Activated CD4-positive, CD25-positive, alpha-beta regulatory T cell treated with anti-CD3 and anti-CD28 coated beads, Interleukin-2, amount 50 U/mL, for 72 hours (primary cell): ENCODE measurements around the gene SLC35F2.
"Not testable (repeated sequence)": the region's sequence is repeated elsewhere in the genome, so short reads cannot be mapped to it uniquely, and the experiment has no call there.

Experiments
- DNase-seq: peaks from one replicate; pipeline ENCODE4 v3.0.0; 2021

SLC35F2 gene

DNA sequence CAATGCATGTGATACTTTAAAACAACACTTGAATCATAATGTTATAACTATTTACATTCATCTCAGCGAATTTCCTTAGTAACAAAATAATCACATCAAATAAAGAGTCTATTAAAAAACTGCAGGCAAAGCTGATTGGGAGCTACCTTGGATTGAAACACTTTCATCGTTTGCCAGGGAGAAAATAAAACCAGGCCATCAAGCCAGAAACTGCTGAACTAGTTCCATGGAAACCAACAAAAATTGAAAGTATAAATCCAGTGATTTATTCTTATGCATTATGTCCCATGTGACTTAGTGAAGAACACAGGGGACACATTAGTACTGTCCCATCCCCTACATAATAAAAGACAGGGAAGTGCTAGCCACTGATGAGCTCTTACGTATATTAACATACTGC is 21.7 kb downstream of the SLC35F2 start:
- no peak for DNase-seq

DNA sequence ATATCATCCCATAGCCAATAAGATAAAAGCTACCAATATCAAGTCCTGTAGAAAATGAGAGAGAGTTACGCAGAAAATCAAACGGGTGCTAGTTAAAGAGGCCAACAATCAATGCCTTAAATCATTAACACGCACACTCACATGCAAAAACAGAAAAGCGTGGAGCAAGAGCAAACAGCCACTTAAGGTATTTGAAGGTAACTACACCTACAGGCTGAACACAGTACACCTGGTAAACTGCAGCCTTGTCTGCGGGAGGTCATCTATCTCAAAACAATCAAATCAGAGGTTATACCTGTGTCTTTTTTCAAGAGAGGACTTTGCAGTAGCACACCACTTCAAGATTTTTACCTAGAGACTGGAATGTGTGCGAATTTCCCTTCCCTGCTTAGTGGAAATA is 23.6 kb downstream of the SLC35F2 start:
- no peak for DNase-seq

DNA sequence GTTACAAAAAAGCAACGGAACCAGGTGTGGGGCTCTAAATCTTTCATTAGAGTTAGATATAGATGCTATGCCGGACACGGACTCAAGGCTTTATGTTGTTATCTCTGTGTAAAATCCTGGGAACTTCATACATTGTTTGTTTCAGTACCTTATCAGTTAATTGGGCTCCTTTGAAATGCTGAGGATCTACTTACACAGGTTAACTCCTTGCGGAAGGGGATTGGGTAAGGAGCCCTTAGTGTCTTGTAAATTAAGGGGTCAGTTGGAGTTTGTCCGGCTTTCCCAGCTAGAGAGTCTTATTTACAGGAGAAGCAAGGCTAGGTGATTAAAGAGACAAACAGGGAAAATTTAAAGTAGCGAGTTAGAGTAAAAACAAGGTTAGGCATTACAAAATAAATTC is 24.7 kb downstream of the SLC35F2 start:
- DNase-seq, result not testable (repeated sequence)

DNA sequence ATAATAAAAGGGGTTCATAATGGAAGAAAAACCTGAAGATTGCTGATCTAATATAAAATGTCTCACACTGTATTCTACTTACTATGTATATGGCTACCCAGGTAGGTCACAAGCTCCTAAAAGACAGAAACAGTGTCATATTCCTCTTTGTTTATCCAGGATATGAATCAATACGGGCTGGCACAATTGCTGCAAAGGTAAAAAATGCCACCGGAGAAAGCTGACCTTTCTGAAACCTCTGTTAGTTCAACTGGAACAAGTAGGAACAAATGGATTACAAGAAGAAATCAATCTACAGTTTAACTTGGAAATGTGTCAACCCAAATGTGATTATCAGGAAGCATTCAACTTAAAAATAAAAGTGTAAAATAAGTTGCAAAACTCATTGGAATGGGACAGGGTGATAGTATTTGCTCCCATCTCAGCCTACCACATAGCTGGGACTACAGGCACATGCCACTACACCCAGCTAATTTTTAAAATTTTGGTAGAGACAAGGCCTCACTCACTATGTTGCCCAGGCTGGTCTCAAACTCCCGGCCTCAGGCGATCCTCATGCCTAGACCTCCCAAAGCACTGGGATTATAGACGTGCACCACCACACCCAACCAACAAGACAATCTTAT is 27.6 kb downstream of the SLC35F2 start:
- DNase-seq, result no peak

- no peak for DNase-seq
Observed at GRCh38 chr11:107827041-107827440, 31.5 kb downstream of the SLC35F2 start.

DNA sequence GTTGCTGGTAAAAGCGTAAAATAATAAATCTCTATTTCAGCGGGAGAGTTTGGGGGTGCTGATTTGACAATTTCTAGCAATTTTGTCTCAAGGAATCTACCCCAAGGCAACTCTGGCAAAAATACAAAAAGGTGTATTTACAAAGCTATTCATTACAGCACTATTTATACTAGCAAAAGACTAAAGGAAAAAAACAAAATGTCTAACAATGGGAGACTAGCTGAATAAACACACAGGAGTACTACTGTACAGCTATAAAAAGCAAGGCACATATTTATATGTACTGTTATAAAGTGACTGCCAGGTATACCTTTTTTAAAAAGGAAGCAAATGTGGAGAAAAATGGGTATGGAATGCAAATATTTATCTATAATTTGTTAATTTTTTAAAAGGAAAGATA is 32.7 kb downstream of the SLC35F2 start:
- no peak for DNase-seq

GRCh38 chr11:107824668-107825369 is 33.8 kb downstream of the SLC35F2 start:
- DNase-seq, result no peak

GRCh38 chr11:107821199-107821927 is 37.2 kb downstream of the SLC35F2 start:
- DNase-seq, result no peak

- DNase-seq, result no peak
Observed at GRCh38 chr11:107819361-107820014, 39.1 kb downstream of the SLC35F2 start.

- DNase-seq, result no peak
Observed at GRCh38 chr11:107818491-107818890, 40.1 kb downstream of the SLC35F2 start.

DNA sequence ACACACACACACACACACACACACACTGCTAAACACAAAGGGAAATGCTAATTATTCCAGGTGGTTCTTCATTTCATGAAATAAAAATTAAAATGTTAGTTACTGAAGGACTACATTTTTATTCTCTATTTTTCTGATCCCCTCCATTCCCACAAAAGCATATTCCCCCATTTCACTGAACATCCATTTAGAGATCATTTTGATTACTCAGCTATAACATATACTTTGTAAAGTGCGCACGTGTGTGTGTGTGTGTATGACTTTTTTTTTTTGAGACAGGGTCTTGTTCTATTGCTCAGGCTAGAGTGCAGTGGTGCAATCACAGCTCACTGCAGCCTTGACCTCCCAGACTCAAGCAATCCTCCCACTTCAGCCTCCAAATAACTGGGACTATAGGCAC is 42.6 kb downstream of the SLC35F2 start:
- DNase-seq, result no peak

- no peak for DNase-seq
Observed at GRCh38 chr11:107810875-107811274, 47.7 kb downstream of the SLC35F2 start.

DNA sequence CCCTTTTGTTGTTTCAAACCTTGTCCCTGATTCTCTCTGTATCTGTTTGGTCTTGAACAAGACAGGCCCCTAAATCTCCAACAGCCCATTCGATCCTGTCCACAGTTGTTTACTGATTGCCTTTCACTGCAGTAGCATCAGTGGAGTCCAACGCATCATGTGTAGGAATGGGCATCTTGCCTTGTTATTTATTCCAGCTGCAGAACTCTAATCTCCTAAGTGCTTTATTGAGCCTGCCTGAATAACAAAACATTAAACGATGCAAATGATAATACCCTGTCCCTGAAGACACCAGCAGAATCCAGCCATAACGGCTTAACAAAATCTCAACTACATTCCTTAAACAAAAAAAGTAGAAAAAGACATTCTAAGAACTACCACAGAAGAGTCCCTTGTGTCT is 50.1 kb downstream of the SLC35F2 start:
- no peak for DNase-seq

DNA sequence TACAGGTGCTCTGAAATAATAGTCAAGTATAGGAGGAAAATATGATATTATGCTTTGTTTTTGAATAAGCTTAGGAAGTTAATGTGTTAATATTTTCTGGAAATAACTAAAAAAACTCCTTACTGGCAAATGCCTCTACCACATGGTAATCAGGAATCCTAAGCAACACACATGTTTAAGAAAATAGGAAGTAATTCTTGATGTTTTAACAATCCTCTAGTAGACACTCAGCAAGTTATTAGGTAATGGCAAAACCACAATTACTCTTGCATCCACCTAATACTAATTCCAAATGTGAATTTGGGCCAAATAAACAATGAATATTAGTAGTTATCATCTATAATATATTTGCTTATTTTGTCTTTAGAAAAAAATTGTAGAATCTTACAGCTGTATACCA is 53.6 kb downstream of the SLC35F2 start:
- no peak for DNase-seq

- DNase-seq, result no peak
Observed at GRCh38 chr11:107804211-107804610, 54.4 kb downstream of the SLC35F2 start.

GRCh38 chr11:107801641-107802040 is 56.9 kb downstream of the SLC35F2 start:
- DNase-seq, result no peak

- peak; percentile 68 for DNase-seq
Observed at GRCh38 chr11:107799218-107799859, 59.2 kb downstream of the SLC35F2 start.

DNA sequence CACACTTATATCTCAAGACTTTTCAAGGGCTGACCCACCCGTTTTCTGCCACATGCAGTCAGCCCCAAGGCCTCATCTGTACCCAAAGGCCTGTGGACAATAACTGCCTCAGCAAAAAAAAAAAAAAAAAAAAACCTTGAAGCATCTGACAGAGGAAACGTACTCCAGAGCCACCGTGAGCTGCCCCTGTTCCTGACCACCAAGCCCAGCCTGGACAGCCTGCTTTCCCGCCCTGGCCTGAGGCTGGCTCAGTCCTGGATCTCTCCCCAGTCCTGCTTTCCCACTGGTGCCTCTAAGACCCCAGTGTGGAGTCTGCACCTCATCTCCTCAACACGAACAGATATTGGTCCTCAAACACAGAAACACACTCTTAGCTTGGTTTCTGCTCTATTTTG is 66.5 kb downstream of the SLC35F2 start:
- DNase-seq, result no peak

DNA sequence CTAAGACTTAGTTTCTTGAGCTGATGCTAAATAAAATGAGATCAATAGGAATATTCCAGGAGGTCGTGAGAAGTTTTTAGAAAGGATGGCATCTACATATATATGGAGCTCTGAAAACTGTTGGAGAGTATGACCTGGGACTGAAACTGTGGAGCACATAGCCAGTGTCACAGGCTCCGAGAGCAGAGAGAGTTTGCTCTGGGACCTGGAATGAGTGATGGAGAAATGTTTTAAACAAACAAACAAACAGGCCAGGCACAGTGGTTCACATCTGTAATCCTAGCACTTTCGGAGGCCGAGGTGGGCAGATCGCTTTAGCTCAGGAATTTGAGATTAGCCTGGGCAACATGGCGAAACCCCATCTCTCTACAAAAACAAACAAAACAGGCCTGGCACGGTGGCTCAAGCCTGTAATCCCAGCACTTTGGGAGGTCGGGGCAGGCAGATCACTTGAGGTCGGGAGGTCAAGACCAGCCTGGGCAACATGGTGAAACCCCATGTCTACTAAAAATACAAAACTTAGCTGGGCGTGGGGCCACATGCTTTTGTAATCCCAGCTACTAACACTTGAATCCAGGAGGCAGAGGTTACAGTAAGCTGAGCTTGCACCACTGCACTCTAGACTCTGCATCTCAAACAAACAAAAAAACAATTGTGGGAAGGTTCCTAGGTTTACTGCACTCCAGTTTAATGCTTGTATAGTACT is 67.1 kb downstream of the SLC35F2 start:
- no peak for DNase-seq

- no peak for DNase-seq
Observed at GRCh38 chr11:107789767-107790166, 68.8 kb downstream of the SLC35F2 start.

- DNase-seq, result no peak
Observed at GRCh38 chr11:107787733-107788132, 70.9 kb downstream of the SLC35F2 start.

GRCh38 chr11:107785401-107785800 is 73.2 kb downstream of the SLC35F2 start:
- DNase-seq, result no peak

GRCh38 chr11:107783121-107783520 is 75.5 kb downstream of the SLC35F2 start:
- DNase-seq, result no peak
